ENCODE measurements around the gene PTPN4.
"Not testable (repeated sequence)": the region's sequence is repeated elsewhere in the genome, so short reads cannot be mapped to it uniquely, and the experiment has no call there.

The PTPN4 gene

DNA sequence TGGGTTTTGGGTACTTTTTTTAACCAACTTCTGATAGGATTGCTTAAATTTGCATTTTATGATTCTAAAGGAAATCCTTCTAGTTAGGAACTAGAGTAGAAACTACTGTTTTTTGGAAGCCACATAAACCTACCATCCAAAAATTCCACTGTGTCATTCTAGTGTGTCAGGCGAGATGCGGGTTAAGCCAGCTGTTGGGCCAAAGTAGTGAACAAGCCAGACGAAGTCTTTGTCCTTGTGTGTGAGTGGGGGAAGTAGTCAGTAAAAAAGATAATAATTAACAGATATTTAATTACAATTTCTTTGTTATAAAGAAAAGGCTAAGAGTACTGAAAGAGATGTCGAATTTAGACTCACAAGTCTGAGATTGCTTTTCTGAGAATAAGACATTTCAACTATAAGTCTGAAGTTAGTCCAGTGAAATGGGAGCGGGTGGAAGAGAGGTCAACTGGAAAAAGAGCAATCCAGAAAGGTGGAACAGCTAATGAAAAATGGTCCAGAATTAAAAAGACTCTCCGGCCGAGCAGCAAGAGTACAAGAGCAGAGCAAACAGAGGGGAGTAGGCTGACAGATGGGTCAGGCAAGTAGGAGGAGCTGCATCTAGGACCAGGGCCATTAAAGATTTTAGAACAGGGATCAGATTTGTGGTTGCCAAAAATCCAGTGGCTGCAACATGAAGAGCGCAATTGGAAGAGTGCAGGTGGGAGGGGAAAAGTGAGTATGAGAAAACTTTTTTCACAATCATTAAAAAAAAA, 254.7 kb downstream of the PTPN4 start:
- DNase-seq (ENCODE audit: low read depth in 2 of 2): no peak

DNA sequence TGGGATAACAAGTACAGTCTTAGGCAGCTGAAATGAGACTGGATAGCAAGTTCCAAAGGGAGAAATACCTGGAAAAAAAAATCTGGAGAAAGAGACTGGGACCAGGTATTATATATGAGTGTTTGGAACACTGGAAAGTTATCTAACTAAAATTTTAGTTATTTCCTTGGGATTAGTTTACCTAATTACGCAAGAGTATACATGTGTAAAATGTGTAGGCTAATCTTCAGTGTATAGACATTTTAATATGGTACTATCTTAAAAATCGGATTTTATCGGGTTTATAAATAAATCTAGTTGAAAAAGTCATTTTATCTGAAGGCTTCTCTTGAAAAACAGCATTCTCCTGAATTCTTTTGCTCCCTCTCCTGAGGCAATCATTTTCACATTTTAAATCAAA, 257.1 kb downstream of the PTPN4 start:
- DNase-seq (ENCODE audit: low read depth in 2 of 2): no peak

DNA sequence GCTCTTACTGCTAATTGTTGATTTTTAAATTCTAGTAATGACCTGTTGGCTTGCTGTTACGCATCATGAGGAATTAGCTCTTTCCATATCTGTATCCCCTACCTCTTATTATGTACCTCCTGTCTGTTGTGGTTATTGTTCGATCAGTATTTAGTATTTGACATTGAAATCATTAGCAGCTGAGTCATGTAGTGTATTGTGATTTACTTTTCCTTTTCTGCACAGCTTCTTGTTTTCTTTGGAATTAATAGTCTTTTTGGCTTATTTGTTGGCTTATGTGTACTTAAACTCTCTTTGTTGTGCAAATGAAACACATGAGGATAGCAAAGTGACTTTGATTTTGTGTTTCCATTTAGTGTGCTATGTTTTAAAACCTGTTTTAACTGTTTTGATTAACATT, 257.5 kb downstream of the PTPN4 start:
- no peak for DNase-seq (ENCODE audit: low read depth in 2 of 2)

DNA sequence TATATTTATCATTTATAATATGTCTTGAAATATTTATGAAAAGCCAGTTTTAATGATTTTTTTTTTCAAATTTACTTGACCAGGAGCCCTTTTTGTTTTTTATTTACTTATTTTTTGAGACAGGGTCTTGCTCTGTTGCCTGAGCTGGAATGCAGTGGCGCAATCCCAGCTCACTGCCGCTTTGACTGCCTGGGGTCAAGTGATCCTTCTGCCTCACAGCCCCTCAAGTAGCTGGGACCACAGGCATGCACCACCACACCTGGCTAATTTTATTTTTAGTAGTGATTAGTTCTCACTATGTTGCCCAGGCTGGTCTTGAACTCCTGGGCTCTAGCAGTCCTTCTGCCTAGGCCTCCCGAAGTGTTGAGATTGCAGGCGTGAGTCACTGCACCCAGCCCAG, 258.8 kb downstream of the PTPN4 start:
- no peak for DNase-seq (ENCODE audit: low read depth in 2 of 2)

- DNase-seq (ENCODE audit: low read depth in 2 of 2): no peak
Observed at GRCh38 chr2:120020554-120020953, 260.8 kb downstream of the PTPN4 start.

- not testable (repeated sequence) for DNase-seq (ENCODE audit: low read depth in 2 of 2)
Observed at GRCh38 chr2:120022505-120022904, 262.8 kb downstream of the PTPN4 start.

DNA sequence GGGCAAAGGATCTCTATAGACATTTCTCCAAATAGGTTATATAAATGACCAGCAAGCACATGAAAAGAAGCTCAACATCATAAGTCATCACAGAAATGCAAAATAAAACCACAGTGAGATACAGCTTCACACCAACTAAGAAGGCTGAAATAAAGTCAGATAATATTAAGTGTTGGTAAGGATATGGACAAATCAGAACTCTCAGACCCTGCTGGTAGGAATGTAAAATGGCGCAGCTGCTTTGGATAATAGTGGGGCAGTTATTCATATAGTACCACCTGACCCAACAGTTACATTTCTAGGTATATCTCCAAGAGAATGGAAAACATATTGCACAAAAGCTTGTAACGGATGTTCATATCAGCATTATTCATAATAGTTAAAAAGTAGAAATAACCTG, 267.2 kb downstream of the PTPN4 start:
- no peak for DNase-seq (ENCODE audit: low read depth in 2 of 2)

DNA sequence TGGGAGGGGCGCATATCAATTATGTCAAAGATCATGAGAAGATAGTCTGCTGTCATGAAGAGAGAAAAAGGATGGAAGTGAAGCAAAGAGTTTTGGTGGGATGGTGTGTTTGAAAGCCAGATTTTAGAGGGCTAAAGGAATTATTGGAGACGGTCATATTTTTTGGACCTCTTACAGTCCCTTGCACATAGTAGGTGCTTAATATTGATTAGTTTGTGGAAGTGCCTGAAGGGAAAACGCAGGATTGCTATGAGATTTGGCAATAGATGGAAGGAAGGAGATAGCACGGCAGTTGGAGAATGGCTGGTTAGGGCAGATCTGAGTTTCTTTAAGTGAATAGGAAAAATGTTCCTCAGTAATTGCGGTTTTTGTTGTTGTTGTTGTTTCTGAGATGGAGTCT, 269.1 kb downstream of the PTPN4 start:
- no peak for DNase-seq (ENCODE audit: low read depth in 2 of 2)

DNA sequence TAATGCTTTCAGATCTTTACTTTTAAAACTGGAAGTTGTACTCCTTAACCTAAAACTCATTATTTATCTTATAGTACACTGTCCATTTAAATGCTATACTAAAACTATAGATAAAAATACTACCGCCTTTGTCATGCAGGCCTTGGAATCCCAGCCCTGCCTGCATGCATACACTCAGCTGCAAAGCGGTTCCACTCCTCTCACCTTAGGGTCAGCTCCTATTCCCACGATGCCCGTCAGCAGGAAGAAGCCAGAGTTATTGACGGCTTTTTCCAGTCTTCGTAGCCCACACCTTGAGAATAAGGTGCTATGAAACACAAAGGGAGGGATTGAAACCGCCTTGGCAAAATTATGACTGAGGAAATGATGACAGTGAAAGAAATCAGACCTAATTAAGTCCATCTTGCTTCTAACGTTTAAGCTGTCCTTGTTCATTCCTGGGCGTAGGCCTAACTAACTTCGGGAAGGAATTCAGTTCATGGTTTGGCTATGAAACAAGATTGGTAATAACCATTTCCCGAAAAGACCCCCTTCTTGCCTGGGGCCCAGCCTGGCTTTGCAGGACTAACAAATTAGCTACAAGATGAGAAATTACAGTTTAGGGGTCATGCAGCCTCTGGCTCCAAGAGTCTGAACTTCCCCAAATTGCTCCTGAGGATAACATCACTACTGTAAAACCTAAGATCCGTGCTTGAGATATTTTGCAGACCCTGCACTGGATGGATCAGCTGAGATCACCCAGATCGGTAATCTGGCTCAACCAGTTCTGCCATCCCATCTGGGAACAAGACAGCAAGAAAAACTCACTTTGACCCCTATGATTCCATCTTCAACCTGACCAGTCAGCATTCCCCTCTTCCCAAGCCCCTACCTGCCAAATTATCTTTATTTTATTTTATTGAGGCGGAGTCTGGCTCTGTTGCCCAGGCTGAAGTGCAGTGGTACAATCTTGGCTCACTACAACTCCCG, 270.2 kb downstream of the PTPN4 start:
- no peak for DNase-seq (ENCODE audit: low read depth in 2 of 2)

GRCh38 chr2:120032297-120032696, 272.6 kb downstream of the PTPN4 start:
- no peak for DNase-seq (ENCODE audit: low read depth in 2 of 2)

Data from stimulated activated CD4-positive, alpha-beta T cell treated with anti-CD3 and anti-CD28 coated beads, Interleukin-12 subunit alpha, Interleukin-12 subunit beta, amount 100 ng/mL, for 24 hours (primary cell).